WTC11 (cell line): ENCODE measurements around the gene CADM2. TPM values are rescaled to one million over a fixed set of nuclear protein-coding genes. Genes with fewer than 3 reads are reported as not detected.

Experiments
- ATAC-seq: fragments of 200-7000 bp; cut with Tn5 transposase; 2 replicates; pipeline ENCODE4 v1.10.0; 2021; ENCODE audit warnings: mild to moderate bottlenecking, moderate library complexity
- CTCF ChIA-PET: fragments of 300-600 bp; sonication (Branson Sonifier 250); formaldehyde crosslinking; loops from one replicate; lab custom pipeline; 2021; ENCODE audit warnings: antibody characterized with exemption; lab: Charles Lee
- POLR2A ChIA-PET: fragments of 350-600 bp; sonication (Branson Sonifier 250); formaldehyde crosslinking; loops from one replicate; lab custom pipeline; 2021; ENCODE audit warnings: antibody characterized with exemption; lab: Charles Lee
- DNase-seq: peaks from one replicate; pipeline ENCODE4 v3.0.0; 2021; ENCODE audit warnings: low spot score
- H3K27ac Mint-ChIP-seq: 2 replicates; pipeline ENCODE4 v1.8.0; 2021; ENCODE audit warnings: mixed read lengths
- H3K27me3 Mint-ChIP-seq: 2 replicates; pipeline ENCODE4 v1.8.0; 2021; ENCODE audit warnings: low read depth, mild to moderate bottlenecking, moderate library complexity, mixed read lengths
- H3K36me3 Mint-ChIP-seq: 2 replicates; pipeline ENCODE4 v1.8.0; 2021; ENCODE audit warnings: mixed read lengths
- H3K4me1 Mint-ChIP-seq: 2 replicates; pipeline ENCODE4 v1.8.0; 2022; ENCODE audit warnings: mixed read lengths
- H3K4me3 Mint-ChIP-seq: 2 replicates; pipeline ENCODE4 v1.8.0; 2021; ENCODE audit warnings: mild to moderate bottlenecking, moderate library complexity, mixed read lengths
- H3K9me3 Mint-ChIP-seq: 2 replicates; pipeline ENCODE4 v1.8.0; 2021; ENCODE audit warnings: mixed read lengths
- ATF1 ChIP-seq: sonication (generic); formaldehyde crosslinking; IDR thresholded peaks from 2 replicates; pipeline ENCODE4 v1.8.1; 2023; ENCODE audit warnings: mild to moderate bottlenecking, moderate library complexity, missing genetic modification reagents
- E2F4 ChIP-seq: sonication (generic); formaldehyde crosslinking; IDR thresholded peaks from 2 replicates; pipeline ENCODE4 v1.8.1; 2022; ENCODE audit warnings: low read depth, mild to moderate bottlenecking, moderate library complexity, missing genetic modification reagents, borderline replicate concordance
- EMX1 ChIP-seq: fragments of 250-450 bp; sonication (Bioruptor Pico); IDR thresholded peaks from 2 replicates; pipeline ENCODE4 v1.8.0; 2021; ENCODE audit warnings: mild to moderate bottlenecking
- ERG ChIP-seq: fragments of 250-450 bp; sonication (Bioruptor Pico); IDR thresholded peaks from 2 replicates; pipeline ENCODE4 v1.8.0; 2021; ENCODE audit warnings: mild to moderate bottlenecking
- ESRRA ChIP-seq: sonication (generic); formaldehyde crosslinking; IDR thresholded peaks from 2 replicates; pipeline ENCODE4 v1.8.1; 2022; ENCODE audit warnings: mild to moderate bottlenecking, missing genetic modification reagents, borderline replicate concordance
- FOXK1 ChIP-seq: sonication (generic); formaldehyde crosslinking; IDR thresholded peaks from 2 replicates; pipeline ENCODE4 v1.8.0; 2022; ENCODE audit warnings: mild to moderate bottlenecking, moderate library complexity, missing genetic modification reagents
- HMGA2 ChIP-seq: fragments of 250-450 bp; sonication (Bioruptor Pico); IDR thresholded peaks from 2 replicates; pipeline ENCODE4 v1.4.0; 2021; ENCODE audit warnings: mild to moderate bottlenecking, moderate library complexity
- KAT7 ChIP-seq: sonication (generic); formaldehyde crosslinking; IDR thresholded peaks from 2 replicates; pipeline ENCODE4 v1.8.1; 2023; ENCODE audit warnings: missing genetic modification reagents, mild to moderate bottlenecking, borderline replicate concordance
- MYBL2 ChIP-seq: sonication (generic); formaldehyde crosslinking; IDR thresholded peaks from 2 replicates; pipeline ENCODE4 v1.8.1; 2023; ENCODE audit warnings: mild to moderate bottlenecking, moderate library complexity, missing genetic modification reagents
- NFATC4 ChIP-seq: fragments of 250-450 bp; sonication (Bioruptor Pico); IDR thresholded peaks from 2 replicates; pipeline ENCODE4 v1.9.0; 2021; ENCODE audit warnings: mild to moderate bottlenecking
- SMAD3 ChIP-seq: sonication (generic); formaldehyde crosslinking; IDR thresholded peaks from 2 replicates; pipeline ENCODE4 v1.8.0; 2022; ENCODE audit warnings: missing genetic modification reagents, mild to moderate bottlenecking, borderline replicate concordance
- SOX15 ChIP-seq: fragments of 250-450 bp; sonication (Bioruptor Pico); IDR thresholded peaks from 2 replicates; pipeline ENCODE4 v1.9.0; 2021; ENCODE audit warnings: mild to moderate bottlenecking
- TCF7 ChIP-seq: sonication (generic); formaldehyde crosslinking; IDR thresholded peaks from 2 replicates; pipeline ENCODE4 v1.8.0; 2022; ENCODE audit warnings: mild to moderate bottlenecking, low read depth, missing genetic modification reagents, moderate library complexity
- ZNF121 ChIP-seq: sonication (generic); formaldehyde crosslinking; IDR thresholded peaks from 2 replicates; pipeline ENCODE4 v1.8.0; 2023; ENCODE audit warnings: missing genetic modification reagents
- ZNF219 ChIP-seq: sonication (generic); formaldehyde crosslinking; IDR thresholded peaks from 2 replicates; pipeline ENCODE4 v1.8.0; 2023; ENCODE audit warnings: missing genetic modification reagents, mild to moderate bottlenecking, borderline replicate concordance
- ZNF232 ChIP-seq: sonication (generic); formaldehyde crosslinking; IDR thresholded peaks from 2 replicates; pipeline ENCODE4 v1.8.0; 2022; ENCODE audit warnings: mild to moderate bottlenecking, missing genetic modification reagents
- ZNF317 ChIP-seq: sonication (generic); formaldehyde crosslinking; IDR thresholded peaks from 2 replicates; pipeline ENCODE4 v1.8.1; 2023; ENCODE audit warnings: low read depth, mild to moderate bottlenecking, moderate library complexity, missing genetic modification reagents, borderline replicate concordance
- ZNF416 ChIP-seq: fragments of 250-450 bp; sonication (Bioruptor Pico); IDR thresholded peaks from 2 replicates; pipeline ENCODE4 v1.9.0; 2021; ENCODE audit warnings: mild to moderate bottlenecking, inconsistent platforms
- total RNA-seq: library from RNA; stranded (reverse); gene quantifications from 3 replicates; pipeline ENCODE4 v1.2.3, GENCODE V29; 2021
- TF ChIP-seq, protein P1 (sequence below): fragments of 250-450 bp; sonication (Bioruptor Pico); IDR thresholded peaks from 2 replicates; pipeline ENCODE4 v1.9.0; 2021; ENCODE audit warnings: moderate library complexity, mild to moderate bottlenecking, inconsistent platforms, borderline replicate concordance
- TF ChIP-seq, protein P2 (sequence below): fragments of 250-450 bp; sonication (Bioruptor Pico); IDR thresholded peaks from 2 replicates; pipeline ENCODE4 v1.9.0; 2021; ENCODE audit warnings: mild to moderate bottlenecking
- TF ChIP-seq, protein P3 (sequence below): sonication (generic); formaldehyde crosslinking; IDR thresholded peaks from 2 replicates; pipeline ENCODE4 v1.8.0; 2022; ENCODE audit warnings: missing genetic modification reagents
- TF ChIP-seq, protein P4 (sequence below): sonication (generic); formaldehyde crosslinking; IDR thresholded peaks from 2 replicates; pipeline ENCODE4 v1.8.1; 2022; ENCODE audit warnings: mild to moderate bottlenecking, missing genetic modification reagents, moderate library complexity, borderline replicate concordance
- TF ChIP-seq, protein P5 (sequence below): sonication (generic); formaldehyde crosslinking; IDR thresholded peaks from 2 replicates; pipeline ENCODE4 v1.8.0; 2023; ENCODE audit warnings: mild to moderate bottlenecking, missing genetic modification reagents
- TF ChIP-seq, protein P6 (sequence below): sonication (generic); formaldehyde crosslinking; IDR thresholded peaks from 2 replicates; pipeline ENCODE4 v1.8.1; 2023; ENCODE audit warnings: mild to moderate bottlenecking, missing genetic modification reagents

CADM2 gene
- total RNA-seq, 1 experiment from 2014 or later: 18.8 TPM

- Mint-ChIP-seq H3K27ac (no peak overlapping the region), H3K4me1 (no peaks in the 10 kb centered on the region), H3K9me3 (no peaks in the 10 kb centered on the region; the same call in 1 of the 2 replicates), H3K27me3 (no peaks in the 10 kb centered on the region), H3K36me3 (no peaks in the 10 kb centered on the region), H3K4me3 (no peak overlapping the region)
- TF ChIP-seq FOXK1 (CRISPR knock-in tag) (no peak), NFATC4 (CRISPR knock-in tag) (no peak), ZNF121 (CRISPR knock-in tag) (no peak), EMX1 (CRISPR knock-in tag) (no peak), TCF7 (CRISPR knock-in tag) (no peak), HMGA2 (CRISPR knock-in tag) (no peak), ESRRA (CRISPR knock-in tag) (no peak), SOX15 (no peak), ZNF416 (CRISPR knock-in tag) (no peak), MYBL2 (CRISPR knock-in tag) (no peak)
- TF ChIP-seq, protein P1, sequence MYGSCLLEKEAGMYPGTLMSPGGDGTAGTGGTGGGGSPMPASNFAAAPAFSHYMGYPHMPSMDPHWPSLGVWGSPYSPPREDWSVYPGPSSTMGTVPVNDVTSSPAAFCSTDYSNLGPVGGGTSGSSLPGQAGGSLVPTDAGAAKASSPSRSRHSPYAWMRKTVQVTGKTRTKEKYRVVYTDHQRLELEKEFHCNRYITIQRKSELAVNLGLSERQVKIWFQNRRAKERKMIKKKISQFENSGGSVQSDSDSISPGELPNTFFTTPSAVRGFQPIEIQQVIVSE (CRISPR knock-in tag): no peak
- TF ChIP-seq, protein P2, sequence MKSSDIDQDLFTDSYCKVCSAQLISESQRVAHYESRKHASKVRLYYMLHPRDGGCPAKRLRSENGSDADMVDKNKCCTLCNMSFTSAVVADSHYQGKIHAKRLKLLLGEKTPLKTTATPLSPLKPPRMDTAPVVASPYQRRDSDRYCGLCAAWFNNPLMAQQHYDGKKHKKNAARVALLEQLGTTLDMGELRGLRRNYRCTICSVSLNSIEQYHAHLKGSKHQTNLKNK (CRISPR knock-in tag): no peak
- TF ChIP-seq, protein P3, sequence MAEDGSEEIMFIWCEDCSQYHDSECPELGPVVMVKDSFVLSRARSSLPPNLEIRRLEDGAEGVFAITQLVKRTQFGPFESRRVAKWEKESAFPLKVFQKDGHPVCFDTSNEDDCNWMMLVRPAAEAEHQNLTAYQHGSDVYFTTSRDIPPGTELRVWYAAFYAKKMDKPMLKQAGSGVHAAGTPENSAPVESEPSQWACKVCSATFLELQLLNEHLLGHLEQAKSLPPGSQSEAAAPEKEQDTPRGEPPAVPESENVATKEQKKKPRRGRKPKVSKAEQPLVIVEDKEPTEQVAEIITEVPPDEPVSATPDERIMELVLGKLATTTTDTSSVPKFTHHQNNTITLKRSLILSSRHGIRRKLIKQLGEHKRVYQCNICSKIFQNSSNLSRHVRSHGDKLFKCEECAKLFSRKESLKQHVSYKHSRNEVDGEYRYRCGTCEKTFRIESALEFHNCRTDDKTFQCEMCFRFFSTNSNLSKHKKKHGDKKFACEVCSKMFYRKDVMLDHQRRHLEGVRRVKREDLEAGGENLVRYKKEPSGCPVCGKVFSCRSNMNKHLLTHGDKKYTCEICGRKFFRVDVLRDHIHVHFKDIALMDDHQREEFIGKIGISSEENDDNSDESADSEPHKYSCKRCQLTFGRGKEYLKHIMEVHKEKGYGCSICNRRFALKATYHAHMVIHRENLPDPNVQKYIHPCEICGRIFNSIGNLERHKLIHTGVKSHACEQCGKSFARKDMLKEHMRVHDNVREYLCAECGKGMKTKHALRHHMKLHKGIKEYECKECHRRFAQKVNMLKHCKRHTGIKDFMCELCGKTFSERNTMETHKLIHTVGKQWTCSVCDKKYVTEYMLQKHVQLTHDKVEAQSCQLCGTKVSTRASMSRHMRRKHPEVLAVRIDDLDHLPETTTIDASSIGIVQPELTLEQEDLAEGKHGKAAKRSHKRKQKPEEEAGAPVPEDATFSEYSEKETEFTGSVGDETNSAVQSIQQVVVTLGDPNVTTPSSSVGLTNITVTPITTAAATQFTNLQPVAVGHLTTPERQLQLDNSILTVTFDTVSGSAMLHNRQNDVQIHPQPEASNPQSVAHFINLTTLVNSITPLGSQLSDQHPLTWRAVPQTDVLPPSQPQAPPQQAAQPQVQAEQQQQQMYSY (CRISPR knock-in tag): no peak
- ATAC-seq: no peak
- POLR2A ChIA-PET: no interaction called here
- CTCF ChIA-PET: no interaction called here
- DNase-seq: no peak
Measured at GRCh38 chr3:85376131-85376530, 417.3 kb downstream of the CADM2 start.

DNA sequence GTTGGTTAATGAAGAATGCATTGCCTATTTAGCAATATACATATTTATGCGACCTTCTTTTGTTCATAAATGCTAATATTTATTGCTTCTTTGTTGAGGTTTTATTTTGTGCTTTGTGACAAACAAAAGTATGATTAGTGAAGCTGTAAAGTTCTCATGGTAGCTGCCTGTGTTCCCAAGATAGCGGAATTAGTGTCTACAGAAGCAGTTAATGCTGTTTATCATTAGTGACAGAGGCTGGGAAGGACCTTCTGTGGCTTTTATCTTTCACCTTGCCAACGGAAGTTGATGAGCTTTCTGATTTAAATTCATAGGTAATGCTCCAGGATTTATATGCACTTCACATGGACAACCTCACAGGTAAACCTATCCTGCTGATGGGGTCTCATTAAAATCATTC is 418.3 kb downstream of the CADM2 start:
- Mint-ChIP-seq H3K4me1 (no peaks in the 10 kb centered on the region), H3K36me3 (no peaks in the 10 kb centered on the region), H3K27me3 (no peaks in the 10 kb centered on the region), H3K9me3 (no peaks in the 10 kb centered on the region; the same call in 1 of the 2 replicates), H3K4me3 (no peak overlapping the region), H3K27ac (no peak overlapping the region)
- no peak for ATAC-seq
- DNase-seq: no peak
- ChIA-PET CTCF (interaction anchor here (0.9 kb wide), 1 partner anchor 17 kb away, joined by 3 read pairs; no protein-coding TSS in a partner anchor), POLR2A (no interaction called here)
- TF ChIP-seq, protein P4, sequence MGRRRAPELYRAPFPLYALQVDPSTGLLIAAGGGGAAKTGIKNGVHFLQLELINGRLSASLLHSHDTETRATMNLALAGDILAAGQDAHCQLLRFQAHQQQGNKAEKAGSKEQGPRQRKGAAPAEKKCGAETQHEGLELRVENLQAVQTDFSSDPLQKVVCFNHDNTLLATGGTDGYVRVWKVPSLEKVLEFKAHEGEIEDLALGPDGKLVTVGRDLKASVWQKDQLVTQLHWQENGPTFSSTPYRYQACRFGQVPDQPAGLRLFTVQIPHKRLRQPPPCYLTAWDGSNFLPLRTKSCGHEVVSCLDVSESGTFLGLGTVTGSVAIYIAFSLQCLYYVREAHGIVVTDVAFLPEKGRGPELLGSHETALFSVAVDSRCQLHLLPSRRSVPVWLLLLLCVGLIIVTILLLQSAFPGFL (CRISPR knock-in tag): no peak
- TF ChIP-seq, protein P5, sequence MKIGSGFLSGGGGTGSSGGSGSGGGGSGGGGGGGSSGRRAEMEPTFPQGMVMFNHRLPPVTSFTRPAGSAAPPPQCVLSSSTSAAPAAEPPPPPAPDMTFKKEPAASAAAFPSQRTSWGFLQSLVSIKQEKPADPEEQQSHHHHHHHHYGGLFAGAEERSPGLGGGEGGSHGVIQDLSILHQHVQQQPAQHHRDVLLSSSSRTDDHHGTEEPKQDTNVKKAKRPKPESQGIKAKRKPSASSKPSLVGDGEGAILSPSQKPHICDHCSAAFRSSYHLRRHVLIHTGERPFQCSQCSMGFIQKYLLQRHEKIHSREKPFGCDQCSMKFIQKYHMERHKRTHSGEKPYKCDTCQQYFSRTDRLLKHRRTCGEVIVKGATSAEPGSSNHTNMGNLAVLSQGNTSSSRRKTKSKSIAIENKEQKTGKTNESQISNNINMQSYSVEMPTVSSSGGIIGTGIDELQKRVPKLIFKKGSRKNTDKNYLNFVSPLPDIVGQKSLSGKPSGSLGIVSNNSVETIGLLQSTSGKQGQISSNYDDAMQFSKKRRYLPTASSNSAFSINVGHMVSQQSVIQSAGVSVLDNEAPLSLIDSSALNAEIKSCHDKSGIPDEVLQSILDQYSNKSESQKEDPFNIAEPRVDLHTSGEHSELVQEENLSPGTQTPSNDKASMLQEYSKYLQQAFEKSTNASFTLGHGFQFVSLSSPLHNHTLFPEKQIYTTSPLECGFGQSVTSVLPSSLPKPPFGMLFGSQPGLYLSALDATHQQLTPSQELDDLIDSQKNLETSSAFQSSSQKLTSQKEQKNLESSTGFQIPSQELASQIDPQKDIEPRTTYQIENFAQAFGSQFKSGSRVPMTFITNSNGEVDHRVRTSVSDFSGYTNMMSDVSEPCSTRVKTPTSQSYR (CRISPR knock-in tag): no peak
- TF ChIP-seq ZNF232 (CRISPR knock-in tag) (no peak), ZNF317 (no peak), ERG (no peak), KAT7 (CRISPR knock-in tag) (no peak), ATF1 (CRISPR knock-in tag) (no peak), E2F4 (CRISPR knock-in tag) (no peak), SMAD3 (CRISPR knock-in tag) (no peak), ZNF219 (CRISPR knock-in tag) (no peak), HMGA2 (CRISPR knock-in tag) (no peak), SOX15 (no peak)
- TF ChIP-seq, protein P6, sequence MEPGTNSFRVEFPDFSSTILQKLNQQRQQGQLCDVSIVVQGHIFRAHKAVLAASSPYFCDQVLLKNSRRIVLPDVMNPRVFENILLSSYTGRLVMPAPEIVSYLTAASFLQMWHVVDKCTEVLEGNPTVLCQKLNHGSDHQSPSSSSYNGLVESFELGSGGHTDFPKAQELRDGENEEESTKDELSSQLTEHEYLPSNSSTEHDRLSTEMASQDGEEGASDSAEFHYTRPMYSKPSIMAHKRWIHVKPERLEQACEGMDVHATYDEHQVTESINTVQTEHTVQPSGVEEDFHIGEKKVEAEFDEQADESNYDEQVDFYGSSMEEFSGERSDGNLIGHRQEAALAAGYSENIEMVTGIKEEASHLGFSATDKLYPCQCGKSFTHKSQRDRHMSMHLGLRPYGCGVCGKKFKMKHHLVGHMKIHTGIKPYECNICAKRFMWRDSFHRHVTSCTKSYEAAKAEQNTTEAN (CRISPR knock-in tag): no peak
